HepG2 (cell line): ENCODE measurements around the gene SLC25A19. TPM values are rescaled to one million over a fixed set of nuclear protein-coding genes. Genes with fewer than 3 reads are reported as not detected.

Experiments used
- AKAP8 ChIP-seq: sonication (generic); formaldehyde crosslinking; IDR thresholded peaks from 2 replicates; pipeline ENCODE4 v1.5.1; 2020; ENCODE audit warnings: mild to moderate bottlenecking, missing genetic modification reagents
- CBX1 ChIP-seq: IDR thresholded peaks from one replicate; pipeline ENCODE4 v1.6.1; 2016; ENCODE audit warnings: antibody characterized with exemption, low read depth
- DMAP1 ChIP-seq: IDR thresholded peaks from 2 replicates; pipeline ENCODE4 v1.6.1; 2016
- EP300 ChIP-seq, 3 experiments: sonication (generic) in 1 of 3; formaldehyde crosslinking in 1 of 3; IDR thresholded peaks; 2 replicates each; pipeline versions ENCODE4 v1.5.1 to v1.6.1; 2011 to 2020; ENCODE audit warnings: low read depth in 2 of 3, low read length in 2 of 3, borderline replicate concordance in 1 of 3, improper control_type of control experiment in 1 of 3, mild to moderate bottlenecking in 1 of 3, missing genetic modification reagents in 1 of 3, moderate library complexity in 1 of 3
- FOXJ3 ChIP-seq: sonication (generic); formaldehyde crosslinking; IDR thresholded peaks from 2 replicates; pipeline ENCODE4 v1.4.0; 2020; ENCODE audit warnings: missing genetic modification reagents, mild to moderate bottlenecking, borderline replicate concordance
- GTF2F1 ChIP-seq: fragments of 150-350 bp; IDR thresholded peaks from 2 replicates; pipeline ENCODE4 v1.6.1; 2014; ENCODE audit warnings: low read length
- HNRNPLL ChIP-seq: fragments of 200-400 bp; formaldehyde crosslinking; IDR thresholded peaks from 2 replicates; pipeline ENCODE4 v1.6.1; 2017; ENCODE audit warnings: mild to moderate bottlenecking, low read depth, low read length; ENCODE audit not compliant: poor library complexity, severe bottlenecking
- HOXA5 ChIP-seq: sonication (generic); formaldehyde crosslinking; IDR thresholded peaks from 2 replicates; pipeline ENCODE4 v1.4.0; 2020; ENCODE audit warnings: missing genetic modification reagents
- JUND ChIP-seq: sonication (generic); formaldehyde crosslinking; IDR thresholded peaks from 2 replicates; pipeline ENCODE4 v1.8.0; 2022; ENCODE audit warnings: mild to moderate bottlenecking, missing genetic modification reagents
- KDM1A ChIP-seq: IDR thresholded peaks from 2 replicates; pipeline ENCODE4 v1.6.1; 2016; ENCODE audit warnings: missing compliant biosample characterization
- MAFF ChIP-seq: IDR thresholded peaks from 2 replicates; pipeline ENCODE4 v1.6.1; 2011; ENCODE audit warnings: low read depth, low read length, improper control_type of control experiment
- MIER2 ChIP-seq: IDR thresholded peaks from 2 replicates; pipeline ENCODE4 v1.6.1; 2016; ENCODE audit warnings: missing biosample characterization, missing genetic modification reagents
- NR2C2 ChIP-seq: sonication (generic); formaldehyde crosslinking; IDR thresholded peaks from 2 replicates; pipeline ENCODE4 v1.4.0; 2020; ENCODE audit warnings: missing genetic modification reagents, mild to moderate bottlenecking, moderate library complexity, borderline replicate concordance
- NR2F2 ChIP-seq: IDR thresholded peaks from 2 replicates; pipeline ENCODE4 v1.6.1; 2012; ENCODE audit warnings: low read depth, inconsistent platforms, borderline replicate concordance
- RFX5 ChIP-seq: IDR thresholded peaks from 2 replicates; pipeline ENCODE4 v1.6.1; 2011; ENCODE audit warnings: low read depth, low read length, improper control_type of control experiment
- SAP130 ChIP-seq: IDR thresholded peaks from 2 replicates; pipeline ENCODE4 v1.6.1; 2016; ENCODE audit warnings: low read depth
- SIX4 ChIP-seq: sonication (generic); formaldehyde crosslinking; IDR thresholded peaks from 2 replicates; pipeline ENCODE4 v1.4.0; 2020; ENCODE audit warnings: missing genetic modification reagents
- SP1 ChIP-seq, 2 experiments: fragments of 450-650 bp in 1 of 2; sonication (generic) in 1 of 2; formaldehyde crosslinking in 1 of 2; IDR thresholded peaks; 2 replicates each; pipeline versions ENCODE4 v1.4.0 to v1.6.1; 2016 to 2020; ENCODE audit warnings: missing genetic modification reagents in 1 of 2
- SP4 ChIP-seq: sonication (generic); formaldehyde crosslinking; IDR thresholded peaks from 2 replicates; pipeline ENCODE4 v1.8.1; 2023; ENCODE audit warnings: mild to moderate bottlenecking, missing genetic modification reagents
- TEAD2 ChIP-seq: sonication (generic); formaldehyde crosslinking; IDR thresholded peaks from 2 replicates; pipeline ENCODE4 v1.9.0; 2021; ENCODE audit warnings: missing genetic modification reagents
- WIZ ChIP-seq: sonication (generic); formaldehyde crosslinking; IDR thresholded peaks from 2 replicates; pipeline ENCODE4 v1.5.1; 2020; ENCODE audit warnings: mild to moderate bottlenecking, missing genetic modification reagents
- XRCC5 ChIP-seq: fragments of 200-400 bp; formaldehyde crosslinking; optimal IDR thresholded peaks from 2 replicates; pipeline ENCODE3; 2017; ENCODE audit warnings: mild to moderate bottlenecking, low read length
- ZBTB7B ChIP-seq: sonication (generic); formaldehyde crosslinking; IDR thresholded peaks from 2 replicates; pipeline ENCODE4 v1.4.0; 2020; ENCODE audit warnings: missing genetic modification reagents
- ZFX ChIP-seq: sonication (generic); formaldehyde crosslinking; IDR thresholded peaks from 2 replicates; pipeline ENCODE4 v1.4.0; 2020; ENCODE audit warnings: mild to moderate bottlenecking, low read depth, missing genetic modification reagents, moderate library complexity
- ZNF343 ChIP-seq: sonication (generic); formaldehyde crosslinking; IDR thresholded peaks from 2 replicates; pipeline ENCODE4 v1.4.0; 2020; ENCODE audit warnings: mild to moderate bottlenecking, missing genetic modification reagents
- ZNF550 ChIP-seq: sonication (generic); formaldehyde crosslinking; IDR thresholded peaks from 2 replicates; pipeline ENCODE4 v1.4.0; 2020; ENCODE audit warnings: mild to moderate bottlenecking, missing genetic modification reagents, borderline replicate concordance
- ZNF607 ChIP-seq: sonication (generic); formaldehyde crosslinking; IDR thresholded peaks from 2 replicates; pipeline ENCODE4 v1.5.1; 2020; ENCODE audit warnings: missing genetic modification reagents, mild to moderate bottlenecking, borderline replicate concordance
- ZNF709 ChIP-seq: sonication (generic); formaldehyde crosslinking; IDR thresholded peaks from 2 replicates; pipeline ENCODE4 v1.5.0; 2020; ENCODE audit warnings: mild to moderate bottlenecking, missing genetic modification reagents
- ZSCAN12 ChIP-seq: sonication (generic); formaldehyde crosslinking; IDR thresholded peaks from 2 replicates; pipeline ENCODE4 v1.9.0; 2021; ENCODE audit warnings: mild to moderate bottlenecking, missing genetic modification reagents
- polyA plus RNA-seq, 8 experiments: library from polyadenylated mRNA; depleted of rRNA in 3 of 8; stranded (reverse) in 7 of 8; unstranded in 1 of 8; fragments of >200 nt; fragmentation: Illumina TruSeq in 4 of 8; extraction: Trizol in 4 of 8; gene quantifications; 2 replicates each; pipeline versions ENCODE4 v1.2.1 to v1.2.3, GENCODE V29; 2011 to 2016; ENCODE audit warnings: low read depth in 4 of 8, missing spikeins in 1 of 8, mixed read lengths in 1 of 8; ENCODE audit not compliant: insufficient read depth in 1 of 8
- total RNA-seq, 5 experiments: library from RNA; depleted of rRNA; stranded (reverse); fragments of >200 nt; fragmentation: Illumina TruSeq; extraction: Trizol; gene quantifications; 2 replicates each; pipeline ENCODE4 v1.2.3, GENCODE V29; 2016; ENCODE audit warnings: low read depth in 1 of 5
- TF ChIP-seq, protein P1 (sequence below): sonication (generic); formaldehyde crosslinking; IDR thresholded peaks from 2 replicates; pipeline ENCODE4 v1.4.0; 2020; ENCODE audit warnings: missing genetic modification reagents, borderline replicate concordance

Gene SLC25A19
- total and polyA plus RNA-seq, 2 of the 13 experiments (the other 11 are each of a cell fraction or from before 2014, with no cell fraction given): 24.4 to 41.4 TPM

DNA sequence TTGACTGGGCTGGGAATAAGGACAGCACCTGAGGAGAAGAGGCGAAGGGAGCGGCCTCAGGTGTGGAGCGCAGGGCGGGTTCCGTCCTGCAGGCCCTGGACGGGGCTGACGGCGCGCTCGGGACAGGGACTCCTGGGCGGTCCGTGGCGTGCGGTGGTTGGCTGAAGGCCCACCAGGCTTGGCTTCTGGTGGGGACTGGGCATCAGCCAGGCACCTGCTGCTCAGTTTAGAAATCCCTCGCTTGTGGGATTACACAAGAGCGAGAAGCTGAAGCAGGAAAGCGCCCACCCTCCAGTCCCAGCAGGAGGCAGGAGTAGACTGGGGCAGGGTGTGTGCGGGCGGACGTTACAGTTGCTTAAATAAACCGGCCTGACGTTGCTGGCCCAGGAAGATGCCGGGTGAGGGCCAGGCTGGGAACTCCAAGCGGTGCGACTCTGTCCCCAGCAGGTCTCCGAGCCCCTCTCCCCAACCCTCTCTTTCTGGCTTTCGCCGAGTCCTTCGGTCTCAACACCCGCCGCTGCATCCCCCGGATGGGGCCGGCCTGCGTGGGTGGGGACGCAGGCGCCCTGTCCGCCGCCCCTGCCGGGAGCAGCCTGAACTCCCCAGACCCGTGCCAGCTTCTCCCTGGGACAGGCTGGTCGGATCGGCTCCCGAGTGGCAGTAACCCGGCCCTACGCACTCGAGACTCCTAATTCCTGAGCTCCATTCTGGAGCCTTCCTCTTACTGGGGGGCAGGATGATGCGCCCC, 18.8 kb downstream of the SLC25A19 start (continued):
- no peak for TF ChIP-seq ZSCAN12 (CRISPR knock-in tag)
- no peak for TF ChIP-seq KDM1A
- no peak for TF ChIP-seq TEAD2 (CRISPR knock-in tag)
- TF ChIP-seq RFX5: no peak
- TF ChIP-seq FOXJ3 (CRISPR knock-in tag): peak; percentile 61; the same call in 1 of the 2 replicates
- no peak for TF ChIP-seq NR2F2
- TF ChIP-seq SP4 (CRISPR knock-in tag): no peak
- peak; percentile 71 for TF ChIP-seq HNRNPLL
- peak; percentile 14; the same call in 1 of the 2 replicates for TF ChIP-seq HOXA5 (CRISPR knock-in tag)
- TF ChIP-seq NR2C2 (CRISPR knock-in tag): 0 out of 2 replicates have a peak, but pooled peaks have one; percentile 15
- TF ChIP-seq DMAP1 (CRISPR knock-in tag): peak; percentile 66
- no peak; the same call in none of the 2 replicates for TF ChIP-seq ZNF607
- no peak for TF ChIP-seq JUND
- TF ChIP-seq XRCC5: peak; percentile 77
- no peak for TF ChIP-seq GTF2F1
- TF ChIP-seq SP1 (IDR thresholded peaks at IDR 0.05): no peak
- 0 out of 2 replicates have a peak, but pooled peaks have one; percentile 44 for TF ChIP-seq SP1 (CRISPR knock-in tag; IDR thresholded peaks at IDR 0.05)
- peak; percentile 49; the same call in 1 of the 2 replicates for TF ChIP-seq ZNF709
- TF ChIP-seq, protein P1, sequence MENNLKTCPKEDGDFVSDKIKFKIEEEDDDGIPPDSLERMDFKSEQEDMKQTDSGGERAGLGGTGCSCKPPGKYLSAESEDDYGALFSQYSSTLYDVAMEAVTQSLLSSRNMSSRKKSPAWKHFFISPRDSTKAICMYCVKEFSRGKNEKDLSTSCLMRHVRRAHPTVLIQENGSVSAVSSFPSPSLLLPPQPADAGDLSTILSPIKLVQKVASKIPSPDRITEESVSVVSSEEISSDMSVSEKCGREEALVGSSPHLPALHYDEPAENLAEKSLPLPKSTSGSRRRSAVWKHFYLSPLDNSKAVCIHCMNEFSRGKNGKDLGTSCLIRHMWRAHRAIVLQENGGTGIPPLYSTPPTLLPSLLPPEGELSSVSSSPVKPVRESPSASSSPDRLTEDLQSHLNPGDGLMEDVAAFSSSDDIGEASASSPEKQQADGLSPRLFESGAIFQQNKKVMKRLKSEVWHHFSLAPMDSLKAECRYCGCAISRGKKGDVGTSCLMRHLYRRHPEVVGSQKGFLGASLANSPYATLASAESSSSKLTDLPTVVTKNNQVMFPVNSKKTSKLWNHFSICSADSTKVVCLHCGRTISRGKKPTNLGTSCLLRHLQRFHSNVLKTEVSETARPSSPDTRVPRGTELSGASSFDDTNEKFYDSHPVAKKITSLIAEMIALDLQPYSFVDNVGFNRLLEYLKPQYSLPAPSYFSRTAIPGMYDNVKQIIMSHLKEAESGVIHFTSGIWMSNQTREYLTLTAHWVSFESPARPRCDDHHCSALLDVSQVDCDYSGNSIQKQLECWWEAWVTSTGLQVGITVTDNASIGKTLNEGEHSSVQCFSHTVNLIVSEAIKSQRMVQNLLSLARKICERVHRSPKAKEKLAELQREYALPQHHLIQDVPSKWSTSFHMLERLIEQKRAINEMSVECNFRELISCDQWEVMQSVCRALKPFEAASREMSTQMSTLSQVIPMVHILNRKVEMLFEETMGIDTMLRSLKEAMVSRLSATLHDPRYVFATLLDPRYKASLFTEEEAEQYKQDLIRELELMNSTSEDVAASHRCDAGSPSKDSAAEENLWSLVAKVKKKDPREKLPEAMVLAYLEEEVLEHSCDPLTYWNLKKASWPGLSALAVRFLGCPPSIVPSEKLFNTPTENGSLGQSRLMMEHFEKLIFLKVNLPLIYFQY: no peak
- no peak for TF ChIP-seq SIX4 (CRISPR knock-in tag)
- TF ChIP-seq MAFF: no peak
- peak; percentile 36; the same call in 1 of the 2 replicates for TF ChIP-seq ZNF550 (CRISPR knock-in tag)
- no peak for TF ChIP-seq EP300 (IDR thresholded peaks at IDR 0.05; ENCODE audit: low read depth in 2 of 2, low read length in 2 of 2)
- TF ChIP-seq EP300 (CRISPR knock-in tag; IDR thresholded peaks at IDR 0.05; ENCODE audit: borderline replicate concordance): no peak
- TF ChIP-seq CBX1: peak; percentile 56
- no peak; the same call in 1 of the 2 replicates for TF ChIP-seq WIZ (CRISPR knock-in tag)
- peak; percentile 65 for TF ChIP-seq ZBTB7B
- peak; percentile 91 for TF ChIP-seq SAP130 (CRISPR knock-in tag)
- no peak for TF ChIP-seq ZNF343
- TF ChIP-seq MIER2 (CRISPR knock-in tag): peak; percentile 27; the same call in 1 of the 2 replicates
- TF ChIP-seq ZFX (CRISPR knock-in tag): peak; percentile 78; the same call in 1 of the 2 replicates
- TF ChIP-seq AKAP8 (CRISPR knock-in tag): peak; percentile 70; the same call in 1 of the 2 replicates
